Measurements from ENCODE around the gene SCAF1. TPM values are rescaled to one million over a fixed set of nuclear protein-coding genes. Genes with fewer than 3 reads are reported as not detected.
A peak's percentile ranks its signal among the peaks of the same experiment; 100 is the strongest.

SCAF1 gene
- total and polyA plus RNA-seq, 2 of the 13 experiments (the other 11 are each of a cell fraction or from before 2014, with no cell fraction given), result 3.3 to 6.1 TPM

DNA sequence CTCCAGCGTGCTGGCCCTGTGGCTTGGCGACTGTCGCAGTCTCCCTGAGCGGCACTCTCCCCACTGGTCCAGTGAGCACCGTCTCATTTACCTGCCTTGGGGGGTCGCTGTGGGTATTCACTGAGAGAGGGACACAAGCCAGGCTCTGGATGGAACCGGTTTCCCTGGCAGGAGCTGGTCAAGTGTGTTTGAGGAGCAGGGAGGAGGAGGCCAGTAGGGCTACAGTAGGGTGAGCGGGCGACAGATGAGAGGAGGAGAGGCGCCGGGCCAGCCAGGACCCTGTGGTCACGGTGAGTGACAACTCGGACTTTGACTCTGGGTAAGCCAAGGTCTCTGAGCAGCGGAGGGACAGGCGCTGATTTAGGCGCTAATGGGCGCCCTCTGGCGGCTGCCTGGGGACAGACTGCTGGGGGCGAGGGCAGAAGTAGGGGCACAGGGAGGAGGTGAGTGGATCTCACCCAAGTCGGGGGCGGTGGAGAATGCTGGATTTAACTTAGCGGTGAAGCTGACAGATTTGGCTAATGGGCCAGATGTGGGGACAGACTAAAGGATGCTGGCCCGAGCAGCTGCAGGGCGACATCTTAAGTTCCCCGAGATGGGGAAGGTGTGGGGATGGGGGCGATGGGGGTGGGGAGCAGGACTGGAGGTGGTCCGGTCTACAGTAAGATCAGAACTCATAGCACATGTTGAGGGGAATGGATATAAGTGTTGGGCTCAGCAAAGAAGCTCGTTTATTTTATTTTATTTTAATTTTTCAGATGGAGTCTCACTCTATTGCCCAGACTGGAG is 30.3 kb downstream of the SCAF1 start (continued):
- TF ChIP-seq BCL6 (CRISPR knock-in tag; IDR thresholded peaks at IDR 0.05), result 0 out of 2 replicates have a peak, but pooled peaks have one; percentile 15
- no peak for TF ChIP-seq FOXA1 (IDR thresholded peaks at IDR 0.05)
- TF ChIP-seq FOXA1 (CRISPR knock-in tag; IDR thresholded peaks at IDR 0.05), result peak; percentile 6; the same call in 1 of the 2 replicates
- TF ChIP-seq, protein P1, sequence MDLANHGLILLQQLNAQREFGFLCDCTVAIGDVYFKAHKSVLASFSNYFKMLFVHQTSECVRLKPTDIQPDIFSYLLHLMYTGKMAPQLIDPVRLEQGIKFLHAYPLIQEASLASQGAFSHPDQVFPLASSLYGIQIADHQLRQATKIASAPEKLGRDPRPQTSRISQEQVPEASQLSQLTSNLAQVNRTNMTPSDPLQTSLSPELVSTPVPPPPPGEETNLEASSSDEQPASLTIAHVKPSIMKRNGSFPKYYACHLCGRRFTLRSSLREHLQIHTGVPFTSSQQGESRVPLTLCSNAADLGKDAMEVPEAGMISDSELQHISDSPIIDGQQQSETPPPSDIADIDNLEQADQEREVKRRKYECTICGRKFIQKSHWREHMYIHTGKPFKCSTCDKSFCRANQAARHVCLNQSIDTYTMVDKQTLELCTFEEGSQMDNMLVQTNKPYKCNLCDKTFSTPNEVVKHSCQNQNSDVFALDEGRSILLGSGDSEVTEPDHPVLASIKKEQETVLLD (CRISPR knock-in tag; IDR thresholded peaks at IDR 0.05; ENCODE audit: low read depth), result peak; percentile 34; the same call in 1 of the 2 replicates
- TF ChIP-seq ZNF143 (CRISPR knock-in tag; IDR thresholded peaks at IDR 0.05), result peak; percentile 62; the same call in 1 of the 2 replicates
- peak; percentile 92 for TF ChIP-seq XRCC5 (optimal IDR thresholded peaks at IDR 0.05; ENCODE audit: low read length)
- peak; percentile 74; the same call in 1 of the 2 replicates for TF ChIP-seq NCOR1 (IDR thresholded peaks at IDR 0.05; ENCODE audit: borderline replicate concordance, low read length)
- 0 out of 2 replicates have a peak, but pooled peaks have one; percentile 25 for TF ChIP-seq ZNF761 (CRISPR knock-in tag; conservative IDR thresholded peaks at IDR 0.05)
- TF ChIP-seq ZNF567 (CRISPR knock-in tag; IDR thresholded peaks at IDR 0.05; ENCODE audit: borderline replicate concordance), result 0 out of 2 replicates have a peak, but pooled peaks have one; percentile 44
- TF ChIP-seq SNAPC2 (CRISPR knock-in tag; IDR thresholded peaks at IDR 0.05), result no peak
- peak; percentile 73; the same call in 1 of the 2 replicates for TF ChIP-seq ZNF792 (CRISPR knock-in tag; IDR thresholded peaks at IDR 0.05)
- peak; percentile 82 for TF ChIP-seq ESRRA (CRISPR knock-in tag; IDR thresholded peaks at IDR 0.05; ENCODE audit: low read depth)
- TF ChIP-seq ZNF337 (CRISPR knock-in tag; IDR thresholded peaks at IDR 0.05; ENCODE audit: borderline replicate concordance, low read depth), result peak; percentile 46; the same call in 1 of the 2 replicates
- peak; percentile 73; the same call in 1 of the 2 replicates for TF ChIP-seq ERF (CRISPR knock-in tag; IDR thresholded peaks at IDR 0.05)
- TF ChIP-seq, protein P2, sequence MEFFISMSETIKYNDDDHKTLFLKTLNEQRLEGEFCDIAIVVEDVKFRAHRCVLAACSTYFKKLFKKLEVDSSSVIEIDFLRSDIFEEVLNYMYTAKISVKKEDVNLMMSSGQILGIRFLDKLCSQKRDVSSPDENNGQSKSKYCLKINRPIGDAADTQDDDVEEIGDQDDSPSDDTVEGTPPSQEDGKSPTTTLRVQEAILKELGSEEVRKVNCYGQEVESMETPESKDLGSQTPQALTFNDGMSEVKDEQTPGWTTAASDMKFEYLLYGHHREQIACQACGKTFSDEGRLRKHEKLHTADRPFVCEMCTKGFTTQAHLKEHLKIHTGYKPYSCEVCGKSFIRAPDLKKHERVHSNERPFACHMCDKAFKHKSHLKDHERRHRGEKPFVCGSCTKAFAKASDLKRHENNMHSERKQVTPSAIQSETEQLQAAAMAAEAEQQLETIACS (CRISPR knock-in tag; IDR thresholded peaks at IDR 0.05), result no peak
- TF ChIP-seq, protein P3, sequence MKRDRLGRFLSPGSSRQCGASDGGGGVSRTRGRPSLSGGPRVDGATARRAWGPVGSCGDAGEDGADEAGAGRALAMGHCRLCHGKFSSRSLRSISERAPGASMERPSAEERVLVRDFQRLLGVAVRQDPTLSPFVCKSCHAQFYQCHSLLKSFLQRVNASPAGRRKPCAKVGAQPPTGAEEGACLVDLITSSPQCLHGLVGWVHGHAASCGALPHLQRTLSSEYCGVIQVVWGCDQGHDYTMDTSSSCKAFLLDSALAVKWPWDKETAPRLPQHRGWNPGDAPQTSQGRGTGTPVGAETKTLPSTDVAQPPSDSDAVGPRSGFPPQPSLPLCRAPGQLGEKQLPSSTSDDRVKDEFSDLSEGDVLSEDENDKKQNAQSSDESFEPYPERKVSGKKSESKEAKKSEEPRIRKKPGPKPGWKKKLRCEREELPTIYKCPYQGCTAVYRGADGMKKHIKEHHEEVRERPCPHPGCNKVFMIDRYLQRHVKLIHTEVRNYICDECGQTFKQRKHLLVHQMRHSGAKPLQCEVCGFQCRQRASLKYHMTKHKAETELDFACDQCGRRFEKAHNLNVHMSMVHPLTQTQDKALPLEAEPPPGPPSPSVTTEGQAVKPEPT (CRISPR knock-in tag; IDR thresholded peaks at IDR 0.05; ENCODE audit: low read depth), result 0 out of 2 replicates have a peak, but pooled peaks have one; percentile 41
- TF ChIP-seq ZNF598 (CRISPR knock-in tag; IDR thresholded peaks at IDR 0.05; ENCODE audit: borderline replicate concordance), result peak; percentile 81; the same call in 1 of the 2 replicates
- TF ChIP-seq, protein P4, sequence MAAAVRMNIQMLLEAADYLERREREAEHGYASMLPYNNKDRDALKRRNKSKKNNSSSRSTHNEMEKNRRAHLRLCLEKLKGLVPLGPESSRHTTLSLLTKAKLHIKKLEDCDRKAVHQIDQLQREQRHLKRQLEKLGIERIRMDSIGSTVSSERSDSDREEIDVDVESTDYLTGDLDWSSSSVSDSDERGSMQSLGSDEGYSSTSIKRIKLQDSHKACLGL (CRISPR knock-in tag; IDR thresholded peaks at IDR 0.05), result peak; percentile 50; the same call in 1 of the 2 replicates
- peak; percentile 58 for TF ChIP-seq RXRB (CRISPR knock-in tag; IDR thresholded peaks at IDR 0.05; ENCODE audit: borderline replicate concordance)
- TF ChIP-seq, protein P5, sequence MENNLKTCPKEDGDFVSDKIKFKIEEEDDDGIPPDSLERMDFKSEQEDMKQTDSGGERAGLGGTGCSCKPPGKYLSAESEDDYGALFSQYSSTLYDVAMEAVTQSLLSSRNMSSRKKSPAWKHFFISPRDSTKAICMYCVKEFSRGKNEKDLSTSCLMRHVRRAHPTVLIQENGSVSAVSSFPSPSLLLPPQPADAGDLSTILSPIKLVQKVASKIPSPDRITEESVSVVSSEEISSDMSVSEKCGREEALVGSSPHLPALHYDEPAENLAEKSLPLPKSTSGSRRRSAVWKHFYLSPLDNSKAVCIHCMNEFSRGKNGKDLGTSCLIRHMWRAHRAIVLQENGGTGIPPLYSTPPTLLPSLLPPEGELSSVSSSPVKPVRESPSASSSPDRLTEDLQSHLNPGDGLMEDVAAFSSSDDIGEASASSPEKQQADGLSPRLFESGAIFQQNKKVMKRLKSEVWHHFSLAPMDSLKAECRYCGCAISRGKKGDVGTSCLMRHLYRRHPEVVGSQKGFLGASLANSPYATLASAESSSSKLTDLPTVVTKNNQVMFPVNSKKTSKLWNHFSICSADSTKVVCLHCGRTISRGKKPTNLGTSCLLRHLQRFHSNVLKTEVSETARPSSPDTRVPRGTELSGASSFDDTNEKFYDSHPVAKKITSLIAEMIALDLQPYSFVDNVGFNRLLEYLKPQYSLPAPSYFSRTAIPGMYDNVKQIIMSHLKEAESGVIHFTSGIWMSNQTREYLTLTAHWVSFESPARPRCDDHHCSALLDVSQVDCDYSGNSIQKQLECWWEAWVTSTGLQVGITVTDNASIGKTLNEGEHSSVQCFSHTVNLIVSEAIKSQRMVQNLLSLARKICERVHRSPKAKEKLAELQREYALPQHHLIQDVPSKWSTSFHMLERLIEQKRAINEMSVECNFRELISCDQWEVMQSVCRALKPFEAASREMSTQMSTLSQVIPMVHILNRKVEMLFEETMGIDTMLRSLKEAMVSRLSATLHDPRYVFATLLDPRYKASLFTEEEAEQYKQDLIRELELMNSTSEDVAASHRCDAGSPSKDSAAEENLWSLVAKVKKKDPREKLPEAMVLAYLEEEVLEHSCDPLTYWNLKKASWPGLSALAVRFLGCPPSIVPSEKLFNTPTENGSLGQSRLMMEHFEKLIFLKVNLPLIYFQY (CRISPR knock-in tag; IDR thresholded peaks at IDR 0.05; ENCODE audit: borderline replicate concordance), result peak; percentile 79; the same call in 1 of the 2 replicates

All from HepG2 (cell line).